Smooth muscle cell (in vitro differentiated cells): ENCODE data around the gene UGT8. TPM values are rescaled to one million over a fixed set of nuclear protein-coding genes. Genes with fewer than 3 reads are reported as not detected.

Experiments
- DNase-seq: peaks from one replicate; lab custom pipeline; 2025; ENCODE audit not compliant: unreplicated experiment; lab: John Stamatoyannopoulos, UW
- H2AFZ ChIP-seq: fragments of 200-600 bp; sonication (generic); 2 replicates; pipeline ENCODE4 v1.6.0; 2016; ENCODE audit warnings: antibody characterized with exemption, low read depth, mild to moderate bottlenecking
- H3F3A ChIP-seq: fragments of 200-600 bp; sonication (generic); 2 replicates; pipeline ENCODE4 v1.6.0; 2017; ENCODE audit warnings: antibody characterized with exemption, low read depth
- H3K27ac ChIP-seq: fragments of 200-600 bp; sonication (generic); 2 replicates; pipeline ENCODE4 v1.5.1; 2016; ENCODE audit warnings: low read depth, mild to moderate bottlenecking
- H3K27me3 ChIP-seq: fragments of 200-600 bp; sonication (generic); 2 replicates; pipeline ENCODE4 v1.6.1; 2016; ENCODE audit warnings: low read depth, mild to moderate bottlenecking
- H3K36me3 ChIP-seq: fragments of 200-600 bp; sonication (generic); 2 replicates; pipeline ENCODE4 v1.5.1; 2016; ENCODE audit warnings: low read depth
- H3K4me1 ChIP-seq: fragments of 200-600 bp; sonication (generic); 2 replicates; pipeline ENCODE4 v1.5.1; 2016; ENCODE audit warnings: low read depth
- H3K4me2 ChIP-seq: fragments of 200-600 bp; sonication (generic); 2 replicates; pipeline ENCODE4 v1.6.0; 2016; ENCODE audit warnings: mild to moderate bottlenecking
- H3K4me3 ChIP-seq: fragments of 200-600 bp; sonication (generic); 2 replicates; pipeline ENCODE4 v1.5.1; 2016; ENCODE audit warnings: mild to moderate bottlenecking
- H3K79me2 ChIP-seq: fragments of 200-600 bp; sonication (generic); 2 replicates; pipeline ENCODE4 v1.6.0; 2016; ENCODE audit warnings: low read depth, mild to moderate bottlenecking
- H3K9ac ChIP-seq: fragments of 200-600 bp; sonication (generic); 2 replicates; pipeline ENCODE4 v1.6.0; 2016; ENCODE audit warnings: low read depth
- H3K9me3 ChIP-seq: fragments of 200-600 bp; sonication (generic); replicated peaks from 2 replicates; pipeline ENCODE4 v1.5.1; 2016; ENCODE audit warnings: low read depth
- H4K20me1 ChIP-seq: fragments of 200-600 bp; sonication (generic); 2 replicates; pipeline ENCODE4 v1.6.0; 2016; ENCODE audit warnings: low read depth
- WGBS: methylation state at CpG from one replicate; pipeline ENCODE4 v1.1.7; 2016; ENCODE audit warnings: low lambda C conversion rate; 5-methylcytosine and 5-hydroxymethylcytosine counted together
- polyA plus RNA-seq: library from polyadenylated mRNA; unstranded; fragments of >200 nt; fragmentation: Nextera tagmentation; extraction: Ambion mirVana; gene quantifications from 2 replicates; pipeline ENCODE4 v1.2.1, GENCODE V29; 2016
- total RNA-seq: library from RNA; depleted of rRNA; stranded (reverse); fragments of >200 nt; gene quantifications from 2 replicates; pipeline ENCODE4 v1.2.3, GENCODE V29; 2014
- TF ChIP-seq, protein P1 (sequence below): fragments of 200-600 bp; sonication (generic); IDR thresholded peaks from 2 replicates; pipeline ENCODE4 v1.5.1; 2017; ENCODE audit warnings: borderline replicate concordance, mild to moderate bottlenecking, antibody characterized with exemption; ENCODE audit not compliant: insufficient read depth, poor library complexity, severe bottlenecking

UGT8 gene
- total and polyA plus RNA-seq, 2 experiments from 2014 or later, result not detected

DNA sequence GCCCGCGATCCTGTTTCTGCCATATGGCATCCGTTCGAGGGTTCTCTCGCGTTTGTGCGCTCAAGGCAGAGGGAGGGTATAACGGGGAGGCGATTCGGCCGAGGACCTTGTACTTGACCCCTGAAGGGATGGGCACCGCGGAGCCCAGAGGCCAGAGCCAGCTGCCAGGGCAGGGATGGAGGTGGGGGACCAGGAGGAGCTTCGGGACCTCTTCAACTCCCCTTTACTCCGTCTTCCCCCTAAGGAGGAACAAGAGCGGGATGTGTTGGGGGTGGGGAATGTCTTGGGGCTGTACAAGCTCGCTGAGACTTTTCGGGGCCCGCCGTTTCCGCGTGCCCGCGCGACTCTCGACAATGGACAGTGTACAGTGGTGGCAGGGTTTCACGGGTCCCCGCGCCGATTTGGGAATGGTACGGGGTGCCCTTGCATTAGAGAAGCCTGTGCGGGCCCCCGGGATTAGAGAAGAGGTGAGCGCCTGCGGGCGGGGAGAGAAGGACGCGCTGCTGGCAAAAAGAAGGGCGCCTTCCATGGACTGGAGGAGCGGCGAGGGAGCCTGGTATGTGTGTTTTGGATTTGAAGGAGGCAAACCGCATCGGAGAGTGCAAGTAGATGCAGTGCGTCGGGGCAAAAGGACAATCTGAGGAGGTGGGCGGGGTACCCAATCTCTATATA, 760 bp downstream of the UGT8 start:
- Histone ChIP-seq H3K9me3 (no peaks in the 10 kb centered on the region), H3K27me3 (peaks cover 65% of the 10 kb centered on the region), H3K79me2 (no peaks in the 10 kb centered on the region), H3K4me1 (peaks cover 3% of the 10 kb centered on the region), H3F3A (no peaks in the 10 kb centered on the region), H3K4me3 (peak overlapping the region; percentile 61), H3K36me3 (no peaks in the 10 kb centered on the region), H2AFZ (peak overlapping the region; percentile 33), H4K20me1 (no peaks in the 10 kb centered on the region), H3K4me2 (peak overlapping the region; percentile 92), H3K27ac (no peak overlapping the region), H3K9ac (no peak overlapping the region)
- TF ChIP-seq, protein P1, sequence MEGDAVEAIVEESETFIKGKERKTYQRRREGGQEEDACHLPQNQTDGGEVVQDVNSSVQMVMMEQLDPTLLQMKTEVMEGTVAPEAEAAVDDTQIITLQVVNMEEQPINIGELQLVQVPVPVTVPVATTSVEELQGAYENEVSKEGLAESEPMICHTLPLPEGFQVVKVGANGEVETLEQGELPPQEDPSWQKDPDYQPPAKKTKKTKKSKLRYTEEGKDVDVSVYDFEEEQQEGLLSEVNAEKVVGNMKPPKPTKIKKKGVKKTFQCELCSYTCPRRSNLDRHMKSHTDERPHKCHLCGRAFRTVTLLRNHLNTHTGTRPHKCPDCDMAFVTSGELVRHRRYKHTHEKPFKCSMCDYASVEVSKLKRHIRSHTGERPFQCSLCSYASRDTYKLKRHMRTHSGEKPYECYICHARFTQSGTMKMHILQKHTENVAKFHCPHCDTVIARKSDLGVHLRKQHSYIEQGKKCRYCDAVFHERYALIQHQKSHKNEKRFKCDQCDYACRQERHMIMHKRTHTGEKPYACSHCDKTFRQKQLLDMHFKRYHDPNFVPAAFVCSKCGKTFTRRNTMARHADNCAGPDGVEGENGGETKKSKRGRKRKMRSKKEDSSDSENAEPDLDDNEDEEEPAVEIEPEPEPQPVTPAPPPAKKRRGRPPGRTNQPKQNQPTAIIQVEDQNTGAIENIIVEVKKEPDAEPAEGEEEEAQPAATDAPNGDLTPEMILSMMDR, result no peak
- no peak for DNase-seq
- under 1% methylated on average over 44 of the region's 46 CpGs for WGBS

DNA sequence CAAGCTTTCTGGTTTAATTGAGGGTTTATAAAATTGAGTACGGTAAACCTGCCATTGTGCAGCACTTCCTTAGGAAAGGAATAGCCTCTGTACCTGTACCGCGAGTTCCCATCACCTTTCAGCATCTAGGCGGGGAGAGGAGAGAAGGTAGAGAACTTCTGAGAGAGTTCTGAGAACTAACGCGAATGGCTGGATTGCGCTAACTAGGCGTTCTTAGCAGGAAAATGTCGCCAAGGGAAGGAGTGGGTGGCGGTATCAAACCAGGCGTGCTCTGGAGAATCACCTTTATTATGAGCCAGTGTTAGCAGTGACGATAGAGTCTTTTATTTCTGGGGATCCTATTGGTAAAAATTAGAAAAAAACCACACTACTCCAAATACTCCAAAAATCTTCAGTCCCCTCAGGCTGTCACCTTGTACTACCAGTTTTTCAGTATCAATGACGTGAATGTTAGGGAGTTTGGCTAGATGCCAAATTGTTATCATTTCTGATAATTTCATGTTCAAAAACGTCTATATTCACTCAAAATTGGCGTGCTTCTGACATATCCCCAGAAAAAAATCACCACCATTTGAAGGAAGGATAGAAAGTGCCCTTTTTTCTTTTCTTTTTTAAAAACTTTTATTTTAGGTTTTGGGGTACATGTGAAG, 1.4 kb downstream of the UGT8 start:
- Histone ChIP-seq H3K4me3 (peak overlapping the region; percentile 61), H3K4me1 (peaks cover 3% of the 10 kb centered on the region), H3K27ac (no peak overlapping the region), H2AFZ (no peak overlapping the region), H3K4me2 (peak overlapping the region; percentile 92), H3K9ac (no peak overlapping the region), H4K20me1 (no peaks in the 10 kb centered on the region), H3F3A (no peaks in the 10 kb centered on the region), H3K79me2 (no peaks in the 10 kb centered on the region), H3K36me3 (no peaks in the 10 kb centered on the region), H3K9me3 (no peaks in the 10 kb centered on the region), H3K27me3 (peaks cover 64% of the 10 kb centered on the region)
- 9% methylated on average over 15 of the region's 15 CpGs for WGBS
- TF ChIP-seq, protein P1, result no peak
- DNase-seq, result no peak

DNA sequence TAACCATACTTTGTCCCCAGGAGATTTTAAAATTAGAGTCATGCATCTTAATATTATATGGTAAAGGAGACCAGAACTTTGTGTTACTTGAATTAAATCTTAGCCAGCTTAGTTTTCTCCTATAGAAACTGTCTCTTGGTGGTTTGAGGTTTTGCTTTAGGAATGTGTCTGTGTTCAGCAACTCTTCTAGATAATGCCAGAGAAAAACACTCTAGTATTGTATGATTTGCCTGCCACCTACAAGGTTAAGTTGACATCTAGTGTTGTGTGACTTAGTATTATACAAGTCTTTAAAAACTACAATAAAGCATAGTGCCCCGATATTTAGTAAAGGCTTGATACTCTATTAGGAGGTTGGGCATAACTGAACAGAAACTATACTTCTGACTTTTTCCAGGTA, 2.1 kb downstream of the UGT8 start:
- Histone ChIP-seq H3F3A (no peaks in the 10 kb centered on the region), H3K9me3 (no peaks in the 10 kb centered on the region), H4K20me1 (no peaks in the 10 kb centered on the region), H3K27ac (no peak overlapping the region), H3K4me3 (peak overlapping the region; percentile 61), H2AFZ (no peak overlapping the region), H3K4me2 (no peak overlapping the region), H3K4me1 (peaks cover 3% of the 10 kb centered on the region), H3K9ac (no peak overlapping the region), H3K36me3 (no peaks in the 10 kb centered on the region), H3K79me2 (no peaks in the 10 kb centered on the region), H3K27me3 (peaks cover 64% of the 10 kb centered on the region)
- 96% methylated on average over 1 of the region's 1 CpG for WGBS
- TF ChIP-seq, protein P1, result no peak
- DNase-seq, result no peak
